MM.1S (cell line): ENCODE data around the gene CD82.

Experiments used
- EZH2 ChIP-seq: fragments of 300-600 bp; sonication (generic); optimal IDR thresholded peaks from 2 replicates; pipeline ENCODE3; 2017; ENCODE audit warnings: low read depth, mild to moderate bottlenecking, antibody characterized with exemption, low read length, mixed read lengths
- EZH2phosphoT487 ChIP-seq: fragments of 300-600 bp; sonication (generic); IDR thresholded peaks from 2 replicates; pipeline ENCODE4 v1.6.1; 2018; ENCODE audit warnings: antibody characterized with exemption, low read length
- TF ChIP-seq, protein P1 (sequence below): fragments of 300-600 bp; sonication (generic); IDR thresholded peaks from 2 replicates; pipeline ENCODE4 v1.5.1; 2016; ENCODE audit warnings: antibody characterized with exemption, low read length, mixed read lengths

DNA sequence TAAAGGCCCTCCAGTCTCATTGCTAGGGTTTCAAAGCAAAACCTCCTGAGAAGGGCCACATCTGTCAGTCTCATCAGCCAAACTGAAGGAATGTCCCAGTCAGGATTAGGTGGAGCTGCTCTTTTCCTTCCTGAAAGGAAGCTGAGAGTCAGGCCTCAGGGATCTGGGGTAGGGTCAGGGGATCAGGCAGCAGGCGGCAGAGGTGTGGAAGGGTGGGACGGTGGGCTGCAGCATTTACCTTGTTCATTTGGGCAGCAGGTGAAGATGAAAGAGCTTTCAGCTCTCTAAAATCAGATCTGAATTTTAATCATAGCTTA lies 17.8 kb downstream of the CD82 start:
- TF ChIP-seq, protein P1, sequence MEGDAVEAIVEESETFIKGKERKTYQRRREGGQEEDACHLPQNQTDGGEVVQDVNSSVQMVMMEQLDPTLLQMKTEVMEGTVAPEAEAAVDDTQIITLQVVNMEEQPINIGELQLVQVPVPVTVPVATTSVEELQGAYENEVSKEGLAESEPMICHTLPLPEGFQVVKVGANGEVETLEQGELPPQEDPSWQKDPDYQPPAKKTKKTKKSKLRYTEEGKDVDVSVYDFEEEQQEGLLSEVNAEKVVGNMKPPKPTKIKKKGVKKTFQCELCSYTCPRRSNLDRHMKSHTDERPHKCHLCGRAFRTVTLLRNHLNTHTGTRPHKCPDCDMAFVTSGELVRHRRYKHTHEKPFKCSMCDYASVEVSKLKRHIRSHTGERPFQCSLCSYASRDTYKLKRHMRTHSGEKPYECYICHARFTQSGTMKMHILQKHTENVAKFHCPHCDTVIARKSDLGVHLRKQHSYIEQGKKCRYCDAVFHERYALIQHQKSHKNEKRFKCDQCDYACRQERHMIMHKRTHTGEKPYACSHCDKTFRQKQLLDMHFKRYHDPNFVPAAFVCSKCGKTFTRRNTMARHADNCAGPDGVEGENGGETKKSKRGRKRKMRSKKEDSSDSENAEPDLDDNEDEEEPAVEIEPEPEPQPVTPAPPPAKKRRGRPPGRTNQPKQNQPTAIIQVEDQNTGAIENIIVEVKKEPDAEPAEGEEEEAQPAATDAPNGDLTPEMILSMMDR, result no peak
- TF ChIP-seq EZH2 (no peak), EZH2phosphoT487 (no peak)
